ENCODE data around the gene APBA1.

APBA1 gene

GRCh38 chr9:69678843-69679538 lies 6.8 kb upstream of the APBA1 start:
- DNase-seq (ENCODE audit: insufficient read length, low spot score), result no peak
- FAIRE-seq, result no peak
- TF ChIP-seq PAX5 (IDR thresholded peaks at IDR 0.05; ENCODE audit: insufficient read depth, low read length, severe bottlenecking), result no peak
- TF ChIP-seq POLR2AphosphoS5 (IDR thresholded peaks at IDR 0.05; ENCODE audit: low read depth, low read length), result no peak
- no peak for TF ChIP-seq POLR2A (IDR thresholded peaks at IDR 0.05; ENCODE audit: low read depth, low read length)
- TF ChIP-seq POU2F2 (IDR thresholded peaks at IDR 0.05; ENCODE audit: low read depth, low read length), result no peak
- no peak for TF ChIP-seq SPI1 (IDR thresholded peaks at IDR 0.05; ENCODE audit: low read depth, low read length)
- TF ChIP-seq TAF1 (IDR thresholded peaks at IDR 0.05; ENCODE audit: low read depth, low read length), result no peak

- DNase-seq (ENCODE audit: insufficient read length, low spot score), result no peak
- TF ChIP-seq TAF1 (IDR thresholded peaks at IDR 0.05; ENCODE audit: low read depth, low read length) (no peak), SPI1 (IDR thresholded peaks at IDR 0.05; ENCODE audit: low read depth, low read length) (no peak), PAX5 (IDR thresholded peaks at IDR 0.05; ENCODE audit: insufficient read depth, low read length, severe bottlenecking) (no peak), POU2F2 (IDR thresholded peaks at IDR 0.05; ENCODE audit: low read depth, low read length) (no peak), POLR2AphosphoS5 (IDR thresholded peaks at IDR 0.05; ENCODE audit: low read depth, low read length) (no peak), POLR2A (IDR thresholded peaks at IDR 0.05; ENCODE audit: low read depth, low read length) (no peak)
- no peak for FAIRE-seq
These were observed 5.8 kb upstream of the APBA1 start for GRCh38 chr9:69677931-69678330.

GRCh38 chr9:69675563-69675962 lies 3.4 kb upstream of the APBA1 start:
- FAIRE-seq (no peak), DNase-seq (ENCODE audit: insufficient read length, low spot score) (no peak)

DNA sequence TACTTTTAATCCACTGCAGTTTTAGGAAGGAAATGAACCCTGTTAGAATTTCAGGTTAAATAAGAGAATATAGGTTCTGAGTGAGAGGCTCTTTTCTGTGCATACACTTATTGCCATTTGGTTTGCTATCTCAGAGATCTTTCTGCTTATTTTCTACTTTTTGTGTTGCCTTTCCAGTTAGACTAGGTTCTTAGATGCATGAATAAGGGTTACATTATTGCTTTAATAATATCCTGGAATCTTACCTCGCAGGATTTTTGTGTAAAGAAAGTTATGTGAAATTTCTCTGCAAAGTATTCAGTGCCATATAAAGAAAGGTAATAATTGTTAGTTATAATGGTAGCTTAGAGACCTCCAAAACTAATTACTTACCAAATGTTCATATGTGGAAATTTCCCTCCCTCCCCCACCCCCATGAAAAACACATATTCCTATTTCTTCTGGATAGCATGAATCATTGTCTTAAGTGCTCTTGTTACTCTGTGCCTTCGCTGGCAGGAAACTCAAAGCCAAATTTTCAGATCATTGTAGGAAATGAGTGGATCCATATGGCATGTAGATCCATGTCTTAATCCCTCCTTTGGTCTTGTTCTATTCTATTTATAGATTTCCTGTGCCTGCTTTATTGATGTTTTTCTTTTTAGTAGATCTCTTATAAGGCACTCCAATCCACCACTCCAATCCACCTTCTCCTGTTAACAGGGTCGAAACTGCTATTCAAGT lies 2.7 kb upstream of the APBA1 start:
- FAIRE-seq (no peak), DNase-seq (ENCODE audit: insufficient read length, low spot score) (no peak)
- TF ChIP-seq POLR2A (IDR thresholded peaks at IDR 0.05; ENCODE audit: low read depth, low read length), result no peak

More at GRCh38 chr9:69675563-69675962, 3.4 kb upstream of the APBA1 start:
- TF ChIP-seq POLR2AphosphoS5 (IDR thresholded peaks at IDR 0.05; ENCODE audit: low read depth, low read length) (no peak), PAX5 (IDR thresholded peaks at IDR 0.05; ENCODE audit: insufficient read depth, low read length, severe bottlenecking) (no peak), TAF1 (IDR thresholded peaks at IDR 0.05; ENCODE audit: low read depth, low read length) (no peak), POLR2A (IDR thresholded peaks at IDR 0.05; ENCODE audit: low read depth, low read length) (no peak), POU2F2 (IDR thresholded peaks at IDR 0.05; ENCODE audit: low read depth, low read length) (no peak), SPI1 (IDR thresholded peaks at IDR 0.05; ENCODE audit: low read depth, low read length) (no peak)

GRCh38 chr9:69674112-69674685 lies 2.0 kb upstream of the APBA1 start:
- TF ChIP-seq POU2F2 (IDR thresholded peaks at IDR 0.05; ENCODE audit: low read depth, low read length) (no peak), TAF1 (IDR thresholded peaks at IDR 0.05; ENCODE audit: low read depth, low read length) (no peak), PAX5 (IDR thresholded peaks at IDR 0.05; ENCODE audit: insufficient read depth, low read length, severe bottlenecking) (no peak), POLR2A (IDR thresholded peaks at IDR 0.05; ENCODE audit: low read depth, low read length) (no peak), SPI1 (IDR thresholded peaks at IDR 0.05; ENCODE audit: low read depth, low read length) (no peak), POLR2AphosphoS5 (IDR thresholded peaks at IDR 0.05; ENCODE audit: low read depth, low read length) (no peak)
- no peak for FAIRE-seq
- DNase-seq (ENCODE audit: insufficient read length, low spot score), result no peak

GRCh38 chr9:69673311-69673640 lies 1.1 kb upstream of the APBA1 start:
- no peak for DNase-seq (ENCODE audit: insufficient read length, low spot score)
- TF ChIP-seq TAF1 (IDR thresholded peaks at IDR 0.05; ENCODE audit: low read depth, low read length), result no peak
- TF ChIP-seq POLR2AphosphoS5 (IDR thresholded peaks at IDR 0.05; ENCODE audit: low read depth, low read length), result no peak
- no peak for TF ChIP-seq POU2F2 (IDR thresholded peaks at IDR 0.05; ENCODE audit: low read depth, low read length)
- no peak for TF ChIP-seq POLR2A (IDR thresholded peaks at IDR 0.05; ENCODE audit: low read depth, low read length)
- no peak for TF ChIP-seq SPI1 (IDR thresholded peaks at IDR 0.05; ENCODE audit: low read depth, low read length)
- TF ChIP-seq PAX5 (IDR thresholded peaks at IDR 0.05; ENCODE audit: insufficient read depth, low read length, severe bottlenecking), result no peak
- no peak for FAIRE-seq

DNA sequence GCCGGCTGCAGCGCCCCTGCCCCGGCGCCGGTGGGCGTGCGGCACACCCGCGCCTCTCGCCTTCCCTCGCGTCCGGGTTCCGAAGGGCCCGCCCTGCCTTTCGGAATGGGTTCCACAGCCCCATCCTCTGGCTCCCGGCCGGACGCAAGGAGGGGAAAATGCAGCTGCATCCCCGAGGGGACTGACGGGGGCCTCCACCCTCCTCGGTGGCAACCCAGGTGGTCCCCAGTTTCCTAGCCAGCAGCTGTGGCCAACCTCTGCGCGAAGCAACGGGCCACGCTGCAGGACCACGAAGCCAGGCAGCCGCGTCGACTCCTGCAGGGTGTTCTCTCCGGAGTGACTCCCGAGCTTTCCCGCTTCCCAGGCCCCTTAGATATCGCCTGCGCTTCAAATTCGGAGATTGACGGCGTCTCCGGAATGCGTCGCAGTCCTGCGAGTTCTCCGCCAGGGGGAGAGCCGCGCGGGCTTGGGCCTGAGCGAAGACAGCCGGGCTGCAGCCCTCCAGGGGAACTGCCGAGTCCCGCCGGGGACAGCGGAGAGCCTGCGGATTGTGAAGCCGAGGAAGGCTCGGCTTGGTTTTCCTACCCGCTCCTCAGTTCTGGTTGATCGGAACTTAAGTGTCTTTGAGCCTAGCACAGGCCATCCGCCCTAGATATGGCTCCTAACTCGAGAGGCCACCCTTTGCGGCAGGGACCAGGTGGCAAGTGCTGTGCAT lies 582 bp upstream of the APBA1 start:
- TF ChIP-seq PAX5 (IDR thresholded peaks at IDR 0.05; ENCODE audit: insufficient read depth, low read length, severe bottlenecking) (no peak), TAF1 (IDR thresholded peaks at IDR 0.05; ENCODE audit: low read depth, low read length) (no peak), POU2F2 (IDR thresholded peaks at IDR 0.05; ENCODE audit: low read depth, low read length) (no peak), SPI1 (IDR thresholded peaks at IDR 0.05; ENCODE audit: low read depth, low read length) (no peak), POLR2AphosphoS5 (IDR thresholded peaks at IDR 0.05; ENCODE audit: low read depth, low read length) (no peak), POLR2A (IDR thresholded peaks at IDR 0.05; ENCODE audit: low read depth, low read length) (no peak)
- FAIRE-seq, result peak; percentile 75
- peak; percentile 65 for DNase-seq (ENCODE audit: insufficient read length, low spot score)

DNA sequence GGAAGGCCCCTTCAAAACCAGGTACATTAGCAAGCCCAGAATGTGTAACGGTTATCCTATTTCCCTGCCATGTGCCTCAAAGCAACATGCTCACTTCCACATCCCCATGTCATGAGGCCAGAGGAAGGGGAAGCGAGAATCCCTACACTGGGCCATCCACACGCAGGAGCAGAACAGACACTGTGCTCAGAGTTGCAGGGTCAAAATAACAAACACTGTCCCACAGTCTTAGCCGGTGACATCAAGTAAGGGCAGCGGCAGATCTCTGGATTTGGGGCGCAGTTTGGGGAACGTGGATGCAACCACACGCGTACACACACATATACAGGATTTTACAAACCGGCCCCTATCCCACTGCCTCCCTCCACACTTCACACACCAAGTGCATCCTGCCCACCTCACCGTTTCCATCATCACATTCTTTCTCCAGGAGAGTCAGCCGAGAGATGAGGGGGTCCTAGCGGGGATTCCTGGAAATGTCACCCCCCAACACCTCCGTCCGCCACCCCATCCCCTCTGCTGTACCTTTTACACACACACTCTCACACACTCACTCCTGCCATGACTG lies 776 bp downstream of the APBA1 start:
- FAIRE-seq, result no peak
- TF ChIP-seq POLR2A (IDR thresholded peaks at IDR 0.05; ENCODE audit: low read depth, low read length) (no peak), PAX5 (IDR thresholded peaks at IDR 0.05; ENCODE audit: insufficient read depth, low read length, severe bottlenecking) (no peak), TAF1 (IDR thresholded peaks at IDR 0.05; ENCODE audit: low read depth, low read length) (no peak)
- DNase-seq (ENCODE audit: insufficient read length, low spot score), result no peak

- no peak for TF ChIP-seq POLR2A (IDR thresholded peaks at IDR 0.05; ENCODE audit: low read depth, low read length)
- TF ChIP-seq POU2F2 (IDR thresholded peaks at IDR 0.05; ENCODE audit: low read depth, low read length), result no peak
- no peak for TF ChIP-seq SPI1 (IDR thresholded peaks at IDR 0.05; ENCODE audit: low read depth, low read length)
- DNase-seq (ENCODE audit: insufficient read length, low spot score), result no peak
- no peak for FAIRE-seq
These were observed 4.9 kb downstream of the APBA1 start for GRCh38 chr9:69667306-69667705.
